Adrenal gland (tissue), 5 donors: ENCODE data around the gene SFTA2.

ENCODE experiments used
- CTCF ChIP-seq, 6 experiments: fragments of 450-650 bp in 4 of 6; fragments of 200-600 bp in 2 of 6; sonication (generic) in 1 of 6; IDR thresholded peaks; 1 replicate in 5 of 6; 2 replicates in 1 of 6; pipeline versions ENCODE4 v1.5.1 to v1.8.0; 2016 to 2021; ENCODE audit warnings: antibody characterized with exemption in 6 of 6, mild to moderate bottlenecking in 2 of 6, moderate library complexity in 1 of 6
- POLR2A ChIP-seq, 2 donors: fragments of 450-650 bp; IDR thresholded peaks; one replicate each; pipeline ENCODE4 v1.6.1; 2017; ENCODE audit warnings: antibody characterized with exemption in 2 of 2, mild to moderate bottlenecking in 2 of 2, moderate library complexity in 1 of 2
- donor health status: DM: no; HTN: no; CAD: no.

DNA sequence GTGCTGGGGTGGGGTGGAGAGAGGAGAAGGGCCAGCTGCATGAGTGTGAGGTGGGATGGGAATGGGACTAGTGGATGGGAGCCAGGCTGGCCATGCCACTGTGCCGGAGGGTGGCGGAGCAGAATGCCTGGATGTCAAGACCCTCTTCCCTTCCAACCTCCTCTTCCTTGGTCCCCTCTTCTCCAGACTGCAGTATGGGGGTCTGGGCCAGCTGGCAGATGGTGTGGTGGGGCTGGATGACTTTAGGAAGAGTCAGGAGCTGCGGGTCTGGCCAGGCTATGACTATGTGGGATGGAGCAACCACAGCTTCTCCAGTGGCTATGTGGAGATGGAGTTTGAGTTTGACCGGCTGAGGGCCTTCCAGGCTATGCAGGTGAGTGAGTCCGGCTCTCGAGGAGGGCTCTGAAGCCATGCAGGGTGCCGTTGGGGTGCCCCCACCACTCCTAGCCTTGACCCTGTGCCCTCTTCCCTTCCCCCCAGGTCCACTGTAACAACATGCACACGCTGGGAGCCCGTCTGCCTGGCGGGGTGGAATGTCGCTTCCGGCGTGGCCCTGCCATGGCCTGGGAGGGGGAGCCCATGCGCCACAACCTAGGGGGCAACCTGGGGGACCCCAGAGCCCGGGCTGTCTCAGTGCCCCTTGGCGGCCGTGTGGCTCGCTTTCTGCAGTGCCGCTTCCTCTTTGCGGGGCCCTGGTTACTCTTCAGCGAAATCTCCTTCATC is 40.0 kb downstream of the SFTA2 start:
- TF ChIP-seq POLR2A (IDR thresholded peaks at IDR 0.05) (no peak), CTCF (IDR thresholded peaks at IDR 0.05) (no peak)
